ENCODE results near the gene SPTBN2.

The SPTBN2 gene

DNA sequence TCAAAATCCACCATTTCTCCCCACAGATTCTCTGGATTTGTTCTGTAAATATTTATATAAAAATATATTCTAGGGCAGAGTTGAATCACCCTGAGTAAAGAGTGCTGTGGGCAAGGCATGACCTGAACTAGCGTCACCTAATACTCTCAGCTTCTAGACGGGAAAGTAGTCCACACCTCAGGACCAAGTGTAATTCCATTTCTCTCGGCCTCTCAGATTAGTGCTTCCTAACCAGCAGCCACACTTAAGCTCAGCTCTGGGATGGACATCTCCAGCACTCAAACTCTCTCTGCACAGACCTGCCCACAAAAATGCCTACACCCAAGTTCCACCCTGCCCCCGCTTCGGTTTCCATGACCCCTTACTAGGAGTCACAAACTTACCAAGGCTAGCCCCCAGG, 5.3 kb downstream of the SPTBN2 start:
- DNase-seq: no peak

DNA sequence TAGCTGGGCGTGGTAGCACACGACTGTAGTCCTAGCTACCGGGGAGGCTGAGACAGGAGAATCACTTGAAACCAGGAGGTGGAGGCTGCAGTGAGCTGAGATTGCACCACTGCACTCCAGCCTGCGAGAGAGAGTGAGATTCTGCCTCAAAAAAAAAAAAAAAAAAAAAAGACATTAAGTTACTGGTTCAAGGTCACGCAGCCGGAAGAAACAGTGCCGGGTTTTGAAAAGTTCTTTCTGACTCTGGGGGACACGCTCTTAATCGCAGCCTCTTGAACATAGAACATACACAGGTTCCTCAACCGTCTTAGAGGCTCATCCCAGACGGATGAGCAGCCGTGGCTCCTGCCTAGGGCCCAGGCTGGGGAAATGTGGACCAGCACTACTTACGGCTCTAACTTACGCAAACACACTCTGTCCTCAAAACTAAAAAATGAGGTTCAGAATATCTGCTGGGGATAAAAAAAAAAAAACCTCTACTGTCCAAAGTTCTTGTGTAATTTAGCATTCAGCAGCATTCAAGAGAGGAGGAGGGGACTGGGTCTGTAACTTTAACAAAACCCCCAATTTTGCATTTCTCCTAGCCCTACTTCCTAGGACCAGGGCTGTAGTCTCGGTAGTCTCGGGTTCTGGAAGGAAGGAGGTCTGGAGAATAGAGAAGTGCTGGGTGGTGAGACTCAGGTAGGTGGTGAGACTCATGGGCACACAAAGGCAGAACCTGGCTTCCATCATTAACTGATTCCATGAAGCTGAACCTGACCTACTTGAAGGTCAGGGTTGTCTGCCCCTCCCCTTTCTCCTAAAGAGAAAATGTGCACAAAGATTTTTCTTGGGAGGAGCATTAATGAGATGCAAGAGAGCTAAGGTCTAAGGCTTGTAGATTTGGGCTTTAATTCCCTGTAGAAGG, 6.0 kb downstream of the SPTBN2 start:
- no peak for DNase-seq

DNA sequence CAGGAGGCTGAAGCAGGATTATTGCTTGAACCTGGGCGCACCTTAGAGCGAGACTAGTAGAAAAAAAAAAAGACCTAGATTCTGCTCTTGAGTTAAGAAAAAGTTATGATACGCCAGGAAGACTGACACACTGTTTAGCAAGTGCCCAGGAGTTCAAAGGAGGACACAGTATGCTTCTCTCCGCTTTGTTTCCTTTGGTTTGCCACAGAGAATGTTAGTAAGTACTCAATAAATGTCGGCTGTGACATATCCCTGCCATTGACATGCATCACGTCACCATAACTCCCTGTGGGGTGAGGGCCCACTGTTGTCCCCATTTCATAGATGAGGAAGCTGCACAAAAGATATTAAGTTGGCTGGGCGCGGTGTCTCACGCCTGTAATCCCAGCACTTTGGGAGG, 7.1 kb downstream of the SPTBN2 start:
- DNase-seq: no peak

DNA sequence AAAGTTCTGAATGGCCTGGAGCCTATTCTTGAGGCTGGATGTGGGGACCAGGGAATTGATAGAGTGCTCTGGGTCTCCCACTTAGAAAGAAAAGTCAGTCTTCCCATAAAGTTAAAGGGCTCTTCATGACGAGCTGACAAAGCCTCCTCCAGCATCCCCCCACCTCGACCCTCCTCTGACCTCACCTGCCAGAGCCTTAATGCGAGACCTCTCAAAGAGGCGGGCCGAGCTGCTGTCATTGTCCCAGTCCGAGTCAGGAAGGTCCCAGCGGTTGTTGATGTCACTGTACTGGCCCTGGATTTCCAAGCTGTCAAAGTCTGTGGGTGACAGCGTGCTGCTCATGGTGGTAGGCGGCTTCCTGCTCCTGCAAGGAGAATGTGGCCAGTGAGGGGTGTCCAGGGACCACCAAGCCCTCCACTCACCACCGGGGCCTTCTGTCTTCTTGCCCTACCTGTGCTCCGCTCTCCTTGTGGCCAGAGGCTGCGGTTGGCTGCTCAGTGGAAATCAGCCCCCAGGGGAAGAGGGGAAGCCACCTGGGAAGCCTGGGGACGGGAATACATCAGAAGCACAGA, 8.0 kb downstream of the SPTBN2 start:
- no peak for DNase-seq

DNA sequence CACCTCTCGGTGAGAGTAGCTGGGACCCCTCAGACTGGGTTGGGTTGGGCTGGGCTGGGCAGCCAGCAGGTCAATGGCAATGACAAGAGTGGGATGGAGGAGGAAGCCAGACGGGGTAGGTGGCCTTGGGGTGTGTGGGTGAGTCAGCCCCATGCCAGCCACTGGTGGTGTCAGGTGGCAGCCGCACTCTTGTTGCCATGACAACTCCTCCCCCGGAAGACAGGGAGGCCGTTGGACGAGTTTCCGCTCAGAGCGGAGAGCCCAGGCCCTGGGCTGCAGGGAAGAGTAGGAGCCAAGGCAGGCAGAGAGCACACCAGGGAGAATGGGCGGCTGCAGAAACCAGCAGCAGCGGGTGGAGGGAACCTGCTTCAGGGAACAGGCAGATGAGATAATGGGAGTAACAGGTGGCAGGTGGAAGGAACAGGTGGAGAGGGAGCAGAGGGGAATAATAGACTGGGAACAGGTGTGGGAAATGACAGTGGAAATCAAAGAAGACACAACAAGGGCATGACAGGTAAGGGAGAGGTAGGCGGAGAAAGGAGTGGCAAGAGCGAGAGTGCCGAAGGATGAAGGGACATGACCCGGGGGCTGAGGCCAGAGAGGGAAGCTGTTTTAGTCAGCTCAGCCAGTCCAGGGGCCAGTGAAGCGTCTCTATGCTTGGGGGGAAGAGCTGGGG, 8.7 kb downstream of the SPTBN2 start:
- DNase-seq: peak; percentile 83

DNA sequence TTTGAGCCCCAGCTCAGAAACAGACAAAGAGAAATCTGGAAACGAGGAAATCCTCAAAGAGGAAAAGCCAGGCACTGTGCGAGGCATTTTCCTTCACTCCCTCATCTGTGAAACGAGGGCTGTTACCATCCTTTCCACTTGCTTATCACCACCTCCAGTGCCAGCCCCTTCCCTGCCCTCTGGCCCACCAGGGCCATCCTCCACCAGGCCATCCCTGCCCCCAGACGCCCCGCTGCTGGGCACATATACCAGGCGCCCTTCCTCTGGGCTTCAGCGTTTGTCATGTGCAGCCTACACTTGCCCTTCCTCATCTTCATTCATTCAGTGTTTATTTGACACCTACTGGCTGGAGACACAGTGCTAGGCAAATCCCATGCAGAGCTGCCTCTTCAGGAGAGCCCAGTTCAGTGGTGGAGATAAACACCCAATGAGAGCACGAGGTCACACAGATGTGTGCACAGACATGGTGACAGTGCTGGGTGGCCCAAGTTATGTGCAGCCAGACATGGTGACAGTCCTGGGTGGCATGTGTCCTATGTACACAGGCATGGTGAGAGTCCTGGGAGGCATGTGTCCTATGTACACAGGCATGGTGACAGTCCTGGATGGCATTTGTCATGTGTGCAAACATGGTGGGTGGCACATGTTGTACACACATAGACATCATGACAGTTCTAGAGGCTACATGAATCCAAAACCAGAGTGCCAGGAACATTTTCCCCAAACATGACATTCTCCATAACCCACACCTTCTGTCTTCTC, 9.7 kb downstream of the SPTBN2 start:
- no peak for DNase-seq

DNA sequence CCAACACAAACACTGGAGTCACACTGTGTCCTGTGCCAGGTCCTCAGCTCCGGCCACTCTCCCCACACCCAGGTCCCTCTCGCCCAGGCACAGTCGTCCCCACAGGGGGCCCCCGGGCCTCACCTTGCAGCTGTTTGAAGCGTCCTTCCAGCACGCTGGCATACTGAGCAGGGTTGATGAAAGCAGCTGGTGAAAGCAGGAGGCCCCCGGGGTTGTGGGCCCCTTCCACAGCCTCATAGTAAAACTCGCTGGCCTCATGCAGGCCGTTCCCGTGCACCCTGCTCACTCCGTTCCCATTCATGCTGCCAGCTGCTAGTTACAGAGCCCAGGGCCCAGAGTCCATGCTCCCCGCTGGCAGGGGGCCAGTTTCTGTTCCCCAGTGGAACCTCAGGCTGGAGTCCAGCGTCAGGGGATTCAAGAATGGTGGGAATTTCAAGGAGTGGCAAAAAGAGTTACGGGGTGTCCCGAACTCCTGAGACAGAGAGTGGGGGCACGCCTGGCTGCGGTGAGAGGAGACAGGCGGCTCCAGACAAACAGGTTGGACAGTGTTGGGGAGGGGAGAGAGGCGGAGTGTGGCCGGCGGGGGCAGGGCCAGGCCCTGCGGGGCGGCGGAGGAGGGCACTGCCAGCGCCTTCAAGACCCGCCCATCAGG, 10.6 kb downstream of the SPTBN2 start:
- no peak for DNase-seq

DNA sequence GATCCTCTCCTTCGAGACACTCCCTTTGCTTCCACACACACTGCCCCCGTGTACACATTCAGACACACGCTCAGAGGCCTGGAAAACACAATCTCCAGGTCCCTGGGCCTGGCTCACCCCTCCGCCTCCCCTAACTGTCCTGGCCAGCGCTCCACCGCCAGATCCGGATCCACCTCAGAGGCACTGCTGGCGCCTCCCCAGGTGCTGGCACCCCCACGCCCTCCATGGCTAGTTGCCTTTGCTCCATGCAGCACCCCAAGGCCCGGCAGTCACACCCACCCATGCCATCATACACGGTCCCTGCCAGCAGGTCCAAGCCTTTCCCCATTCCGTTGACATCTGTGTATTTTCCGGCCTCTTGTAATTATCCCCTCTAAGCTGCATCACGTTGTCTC, 11.1 kb downstream of the SPTBN2 start:
- DNase-seq: no peak

DNA sequence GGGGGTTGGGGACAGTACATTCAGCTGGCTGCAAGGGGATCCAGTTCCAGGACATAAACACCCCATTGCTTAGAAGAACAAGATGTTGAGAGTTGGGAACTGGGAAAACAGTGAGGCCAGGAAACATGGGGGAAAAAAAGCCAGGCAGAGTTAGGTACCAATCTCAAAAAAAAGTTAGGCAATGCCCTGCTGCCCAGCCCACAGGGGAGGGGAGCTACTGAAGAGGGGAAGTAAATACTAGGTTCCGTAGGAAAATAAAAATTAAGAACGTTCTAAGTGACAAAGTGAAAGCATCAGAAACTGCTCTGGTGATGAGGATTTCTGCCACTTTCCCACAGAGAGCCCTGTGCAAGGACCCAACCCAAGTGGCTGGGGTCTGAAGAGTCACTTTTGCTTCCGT, 12.0 kb downstream of the SPTBN2 start:
- no peak for DNase-seq

DNA sequence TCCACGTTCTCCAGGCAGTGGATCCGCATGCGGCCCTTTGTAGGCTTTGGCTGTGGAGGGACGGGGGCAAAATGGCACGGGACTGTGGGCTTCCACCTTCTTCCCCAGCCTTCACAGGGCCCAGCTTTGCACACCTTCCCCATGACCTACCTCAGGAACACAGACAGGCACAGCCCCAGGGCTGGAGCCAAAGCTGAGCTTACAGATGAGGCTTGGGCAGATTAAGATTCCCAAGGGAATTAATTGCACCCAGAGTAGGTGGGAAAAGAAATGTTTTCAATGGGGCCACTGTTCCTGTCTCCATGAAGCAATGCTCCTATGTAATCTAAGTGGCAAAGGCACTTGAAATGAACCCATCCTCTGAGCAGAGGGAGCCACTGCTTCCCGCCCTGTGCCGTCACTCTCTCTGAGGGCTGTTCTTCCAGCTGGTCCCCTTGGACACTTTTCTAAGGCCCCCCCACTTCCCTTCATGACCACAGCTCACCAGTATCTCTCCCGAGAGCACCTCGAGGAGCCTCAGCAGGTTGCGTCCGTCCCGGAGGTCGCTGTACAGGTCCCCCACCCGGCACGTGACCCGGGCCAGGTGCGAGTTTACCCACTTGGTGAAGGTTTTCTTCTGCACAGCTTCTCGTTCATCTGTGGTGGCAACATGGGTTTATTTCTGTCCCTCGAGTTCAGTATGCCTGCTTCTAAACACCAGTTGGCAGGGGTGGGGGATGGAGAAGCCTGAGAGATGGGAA, 13.5 kb downstream of the SPTBN2 start:
- DNase-seq: no peak

DNA sequence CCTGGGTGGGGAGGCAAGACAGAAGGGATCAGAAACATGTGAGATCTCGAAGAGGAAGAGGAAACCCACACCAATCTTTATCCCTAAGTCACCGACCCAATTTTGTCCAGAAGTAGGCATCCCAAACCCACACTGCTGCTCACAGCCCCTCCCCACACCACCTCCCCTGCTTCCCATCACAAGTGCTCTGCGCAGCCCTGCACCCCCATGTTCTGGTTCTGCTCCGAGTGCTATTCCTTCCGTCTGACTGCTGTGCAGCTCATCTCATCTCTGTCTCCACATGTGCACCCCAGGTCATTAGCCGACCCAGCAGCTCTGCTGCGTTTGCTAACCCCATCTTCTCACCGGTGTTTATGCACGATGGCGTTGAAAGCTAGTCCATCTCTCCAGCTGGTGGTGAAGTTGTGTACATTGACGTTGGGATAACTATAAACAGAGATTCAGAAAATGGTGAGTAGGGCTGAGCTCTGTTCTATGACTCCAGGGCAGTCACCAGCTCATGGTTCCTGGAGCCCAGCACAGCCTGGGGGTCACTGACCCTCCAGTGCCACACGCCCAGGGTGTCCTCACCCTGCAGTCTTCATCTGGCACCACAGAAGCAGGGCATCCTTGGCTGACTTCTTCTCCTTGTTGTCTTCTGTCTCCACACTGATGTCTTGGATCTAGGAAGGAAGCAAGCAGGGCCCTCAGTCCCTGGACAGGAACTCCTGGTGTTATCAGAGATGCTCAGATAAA, 15.1 kb downstream of the SPTBN2 start:
- DNase-seq: no peak

DNA sequence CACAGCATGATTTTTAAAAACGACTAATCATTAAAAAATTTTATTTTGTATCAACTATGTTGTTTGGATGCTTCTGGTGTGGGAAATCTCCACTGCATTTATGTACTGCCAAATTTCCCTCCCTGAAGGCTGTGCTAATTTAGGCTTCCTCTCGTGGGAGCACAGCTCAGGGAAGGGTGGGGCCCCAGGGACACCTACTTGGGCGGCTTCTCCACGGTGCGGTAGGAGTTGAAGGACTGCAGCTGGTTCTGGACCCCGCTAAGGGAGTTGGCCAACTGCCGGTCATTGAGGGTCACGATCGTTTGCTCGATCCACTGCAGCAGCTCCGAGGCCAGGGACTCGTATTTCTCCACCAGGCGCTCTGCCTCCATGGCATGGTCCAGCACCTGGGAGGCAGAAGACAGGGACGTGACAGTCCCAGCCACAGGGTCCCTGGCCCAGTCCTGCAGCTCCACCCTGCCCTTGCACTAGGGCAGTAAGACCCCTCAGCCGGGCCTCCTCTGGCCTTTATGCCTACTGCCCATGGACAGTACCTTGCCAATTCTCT, 18.6 kb downstream of the SPTBN2 start:
- DNase-seq: no peak

DNA sequence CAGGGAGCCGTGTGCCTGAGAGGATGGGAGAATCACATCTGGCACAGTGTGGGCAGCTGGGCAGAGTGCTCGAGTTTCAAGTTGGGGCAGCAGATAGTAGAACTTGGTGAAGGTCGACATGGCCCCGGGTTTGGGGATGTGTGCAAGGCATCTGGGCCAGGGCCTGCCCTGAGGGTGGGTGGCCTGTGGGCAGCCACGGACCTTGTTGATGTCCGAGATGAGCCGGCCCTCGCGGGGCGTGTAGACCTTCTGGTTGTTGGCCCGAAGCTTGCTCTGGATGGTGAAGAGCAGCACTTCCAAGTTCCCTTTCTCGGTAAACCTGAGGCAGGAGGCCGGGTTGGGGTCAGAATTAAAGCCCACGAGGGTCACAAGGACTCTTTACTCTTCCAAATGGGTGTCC, 20.3 kb downstream of the SPTBN2 start:
- DNase-seq: no peak

DNA sequence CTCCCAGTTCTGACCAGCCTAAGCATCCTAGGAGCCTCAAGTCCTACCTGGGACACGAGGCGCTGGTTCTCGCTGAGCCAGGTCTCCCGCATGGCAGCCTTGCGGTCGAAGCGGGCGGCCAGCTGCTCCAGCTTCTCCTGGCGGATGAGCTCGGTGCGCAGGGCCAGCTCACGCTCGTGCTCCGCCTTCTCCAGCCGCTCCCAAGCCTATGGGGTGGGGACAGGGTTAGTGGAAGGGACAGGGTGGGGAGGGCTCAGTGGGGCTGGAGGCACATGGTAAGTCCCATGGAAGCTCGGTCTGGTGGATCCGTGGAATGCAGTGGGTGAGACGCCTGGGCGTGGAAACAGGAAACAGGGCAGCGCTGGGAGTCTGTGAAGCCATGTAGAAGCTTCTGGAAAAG, 20.9 kb downstream of the SPTBN2 start:
- DNase-seq: no peak

DNA sequence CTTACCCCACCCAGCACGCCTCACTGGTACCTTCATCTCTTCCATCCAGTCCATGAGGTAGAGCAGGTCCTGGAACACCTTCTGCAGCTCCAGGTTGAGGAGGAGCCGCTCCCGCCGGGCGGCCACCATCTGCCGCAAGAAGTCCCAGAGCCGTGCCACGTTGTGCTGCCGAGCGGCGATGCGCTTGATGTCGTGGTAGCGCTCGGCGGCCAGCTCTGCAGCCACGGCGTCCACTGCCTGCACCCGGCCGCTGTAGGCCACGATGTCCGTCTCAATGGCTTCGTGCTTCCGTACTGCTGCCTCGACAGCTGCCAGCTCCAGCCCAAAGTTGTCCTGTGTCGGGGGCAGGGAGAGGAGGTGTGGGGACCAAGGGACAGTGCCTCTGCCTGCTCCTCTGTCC, 21.5 kb downstream of the SPTBN2 start:
- DNase-seq: no peak

DNA sequence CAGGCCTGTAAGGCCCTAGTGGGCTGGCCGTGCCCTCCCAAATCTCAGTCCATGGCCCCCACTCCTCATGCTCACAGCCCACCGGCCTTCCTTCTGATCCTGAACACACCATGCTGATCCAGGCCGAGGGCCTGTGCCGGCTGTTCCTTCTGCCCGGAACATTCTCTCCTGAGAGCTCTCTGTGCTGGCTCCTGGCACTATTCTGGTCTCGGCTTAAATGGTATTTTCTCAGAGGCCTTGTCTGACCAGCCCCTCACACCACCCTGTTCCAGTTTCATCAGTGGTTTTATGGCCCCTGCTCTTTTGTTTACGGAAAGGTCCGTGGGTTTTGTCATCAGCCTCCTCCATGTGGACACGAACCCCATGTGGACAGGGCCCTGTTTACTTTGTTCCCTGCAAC, 22.0 kb downstream of the SPTBN2 start:
- no peak for DNase-seq

DNA sequence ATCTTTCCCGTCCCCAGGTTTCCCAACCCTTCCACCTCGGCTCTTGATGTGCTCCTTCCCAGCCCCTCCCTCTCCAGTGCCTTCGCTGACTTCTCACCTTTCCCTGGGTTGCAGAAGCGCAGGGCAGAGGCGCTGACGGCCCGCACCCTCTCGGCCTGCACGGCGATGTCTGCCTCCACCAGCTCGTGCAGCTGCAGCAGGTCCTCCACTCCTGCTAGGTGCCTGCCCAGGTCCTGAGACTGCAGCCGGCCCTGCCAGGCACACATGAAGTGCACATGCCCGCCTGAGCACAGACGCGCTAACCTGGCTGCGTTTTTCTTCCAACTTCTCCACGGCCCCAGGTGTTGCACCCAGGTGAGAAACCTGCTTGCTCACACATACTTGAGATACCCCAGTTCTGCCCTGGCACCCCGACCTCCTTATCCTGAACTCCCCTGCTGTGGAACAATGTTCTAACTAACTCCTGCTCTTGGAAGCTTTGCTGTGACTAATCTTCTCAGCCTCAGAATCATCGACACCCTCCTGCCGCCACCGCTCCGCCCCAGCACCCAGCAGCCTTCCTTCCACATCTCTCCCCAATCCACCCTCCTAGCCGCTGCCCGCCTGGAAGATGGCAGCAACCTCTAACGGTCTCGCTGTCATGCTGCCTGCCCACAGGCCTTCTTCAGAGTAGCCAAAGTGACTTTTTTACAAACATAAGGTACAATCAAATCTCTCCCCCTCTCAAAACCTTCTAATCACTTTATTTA, 23.3 kb downstream of the SPTBN2 start:
- no peak for DNase-seq

DNA sequence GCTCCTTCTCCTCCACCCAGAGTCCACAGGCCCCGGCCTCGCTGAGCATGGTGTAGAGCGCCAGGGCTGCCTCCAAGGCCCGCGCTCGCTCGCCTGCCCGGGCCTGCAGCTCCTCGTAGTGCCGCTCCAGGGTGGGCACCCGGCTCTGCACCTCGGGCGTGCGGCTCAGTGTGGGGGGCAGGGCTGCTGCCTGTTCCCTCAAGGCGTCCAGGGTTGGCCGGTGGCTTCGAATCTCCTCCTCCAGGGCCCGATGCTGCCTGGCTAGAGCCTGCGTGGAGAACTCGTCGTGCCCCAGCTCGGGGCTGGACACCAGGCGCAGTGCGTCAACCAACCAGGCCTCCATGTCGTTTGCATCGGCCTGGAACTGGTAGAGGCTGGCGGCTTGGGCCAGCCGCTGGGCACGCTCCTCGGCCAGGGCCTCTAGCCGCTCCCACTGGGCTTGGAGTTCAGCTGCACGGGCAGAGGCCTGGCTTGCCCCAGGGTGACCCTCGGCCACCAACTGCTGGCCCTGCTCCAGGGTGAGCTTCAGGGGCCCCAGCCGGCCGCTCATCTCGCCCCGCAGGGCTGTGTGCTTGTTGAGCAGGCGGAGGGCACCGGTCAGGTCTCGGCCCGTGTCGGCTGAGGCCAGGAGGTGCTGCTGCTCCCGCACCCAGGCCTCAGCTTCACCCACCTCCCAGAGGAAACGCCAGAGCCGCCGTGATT, 24.2 kb downstream of the SPTBN2 start:
- DNase-seq: no peak

DNA sequence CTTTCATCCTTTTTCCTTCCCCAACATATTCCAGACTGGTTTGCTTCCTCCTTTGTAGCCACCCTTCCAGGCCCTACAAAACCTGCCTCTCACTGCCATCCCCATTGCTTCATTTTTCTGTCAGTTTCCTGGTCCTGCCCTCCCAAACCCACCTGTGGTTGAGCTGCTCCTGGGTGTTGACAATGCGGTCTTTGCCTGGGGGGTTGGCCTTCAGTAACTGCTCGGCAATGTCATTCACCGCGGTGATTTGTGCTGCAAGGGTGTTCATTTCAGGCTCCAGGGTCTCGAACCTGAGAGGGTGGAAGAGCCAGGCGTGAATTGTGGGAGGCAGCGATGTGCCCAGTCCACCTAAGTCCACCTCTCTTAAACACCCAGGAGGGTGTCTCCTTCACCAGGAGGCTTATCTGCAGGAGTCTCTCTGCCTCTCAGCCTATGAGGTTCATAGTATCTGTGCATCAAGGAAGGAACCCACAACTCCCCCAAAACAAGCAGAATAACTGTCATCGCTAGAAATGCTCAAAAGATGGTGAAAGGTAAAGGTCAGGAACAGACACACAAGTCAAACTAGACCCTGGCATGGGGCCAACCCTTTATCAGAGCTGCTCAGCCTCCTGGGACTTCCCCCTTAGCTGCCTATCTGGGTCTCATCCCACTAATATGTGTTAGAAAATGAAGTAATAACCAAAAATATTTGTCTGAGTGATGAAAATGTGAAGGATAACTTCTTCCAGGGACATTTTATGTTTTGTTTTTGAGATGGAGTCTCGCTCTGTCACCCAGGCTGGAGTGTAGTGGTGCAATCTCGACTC, 27.4 kb downstream of the SPTBN2 start:
- DNase-seq: no peak
